Adrenal gland (tissue), 5 donors: ENCODE data around the gene CADPS.

ENCODE experiments used
- POLR2A ChIP-seq, 2 donors: fragments of 450-650 bp; IDR thresholded peaks; one replicate each; pipeline ENCODE4 v1.6.1; 2017; ENCODE audit warnings: antibody characterized with exemption in 2 of 2, mild to moderate bottlenecking in 2 of 2, moderate library complexity in 1 of 2
- TF ChIP-seq, protein P1 (sequence below), 6 experiments: fragments of 450-650 bp in 4 of 6; fragments of 200-600 bp in 2 of 6; sonication (generic) in 1 of 6; IDR thresholded peaks; 1 replicate in 5 of 6; 2 replicates in 1 of 6; pipeline versions ENCODE4 v1.5.1 to v1.8.0; 2016 to 2021; ENCODE audit warnings: antibody characterized with exemption in 6 of 6, mild to moderate bottlenecking in 2 of 6, moderate library complexity in 1 of 6
- donor health status: DM: no; HTN: no; CAD: no.

DNA sequence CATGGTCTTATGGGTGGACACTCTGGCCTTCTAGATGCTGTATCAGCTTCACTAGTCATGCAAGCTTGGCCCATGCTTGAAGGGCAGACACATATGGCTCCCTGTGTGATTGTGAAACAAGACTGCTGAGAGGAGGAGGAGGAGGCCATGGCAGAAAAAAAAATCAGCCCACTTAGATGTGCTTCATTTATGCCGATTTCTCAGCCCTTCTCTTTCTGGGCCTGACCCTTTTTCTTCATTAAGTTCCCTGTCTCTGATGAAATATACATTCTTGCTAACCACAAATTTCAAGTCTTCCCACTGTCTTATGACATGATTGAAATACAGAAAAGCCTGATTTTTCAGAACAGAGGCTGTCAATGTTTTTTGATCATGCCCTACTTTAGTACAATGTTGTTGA, 288.9 kb downstream of the CADPS start:
- no peak for TF ChIP-seq POLR2A (IDR thresholded peaks at IDR 0.05)
- TF ChIP-seq, protein P1, sequence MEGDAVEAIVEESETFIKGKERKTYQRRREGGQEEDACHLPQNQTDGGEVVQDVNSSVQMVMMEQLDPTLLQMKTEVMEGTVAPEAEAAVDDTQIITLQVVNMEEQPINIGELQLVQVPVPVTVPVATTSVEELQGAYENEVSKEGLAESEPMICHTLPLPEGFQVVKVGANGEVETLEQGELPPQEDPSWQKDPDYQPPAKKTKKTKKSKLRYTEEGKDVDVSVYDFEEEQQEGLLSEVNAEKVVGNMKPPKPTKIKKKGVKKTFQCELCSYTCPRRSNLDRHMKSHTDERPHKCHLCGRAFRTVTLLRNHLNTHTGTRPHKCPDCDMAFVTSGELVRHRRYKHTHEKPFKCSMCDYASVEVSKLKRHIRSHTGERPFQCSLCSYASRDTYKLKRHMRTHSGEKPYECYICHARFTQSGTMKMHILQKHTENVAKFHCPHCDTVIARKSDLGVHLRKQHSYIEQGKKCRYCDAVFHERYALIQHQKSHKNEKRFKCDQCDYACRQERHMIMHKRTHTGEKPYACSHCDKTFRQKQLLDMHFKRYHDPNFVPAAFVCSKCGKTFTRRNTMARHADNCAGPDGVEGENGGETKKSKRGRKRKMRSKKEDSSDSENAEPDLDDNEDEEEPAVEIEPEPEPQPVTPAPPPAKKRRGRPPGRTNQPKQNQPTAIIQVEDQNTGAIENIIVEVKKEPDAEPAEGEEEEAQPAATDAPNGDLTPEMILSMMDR (IDR thresholded peaks at IDR 0.05): no peak
